Panc1 (cell line): ENCODE measurements around the gene BCL10. TPM values are rescaled to one million over a fixed set of nuclear protein-coding genes. Genes with fewer than 3 reads are reported as not detected.

Experiments
- ATAC-seq: fragments of 200-7000 bp; cut with Tn5 transposase; 2 replicates; pipeline ENCODE4 v1.9.1; 2020; ENCODE audit warnings: mild to moderate bottlenecking, moderate library complexity
- Bru-seq: library from RNA; stranded (reverse); fragments of 400-500 nt; gene quantifications from one replicate; lab custom pipeline; 2021; lab: Mats Ljungman, UMichigan
- BruChase-seq, 2 experiments: library from RNA; stranded (reverse); fragments of 400-500 nt; gene quantifications; one replicate each; lab custom pipeline; 2021; lab: Mats Ljungman, UMichigan
- BruUV-seq: library from RNA; stranded (reverse); fragments of 400-500 nt; replicated peaks from 2 replicates; lab custom pipeline; 2021; lab: Mats Ljungman, UMichigan
- CTCF ChIA-PET: fragments of 300-600 bp; sonication (Branson Sonifier 250); formaldehyde crosslinking; loops from one replicate; lab custom pipeline; 2022; ENCODE audit warnings: antibody characterized with exemption; lab: Charles Lee
- POLR2A ChIA-PET: fragments of 300-600 bp; sonication (Branson Sonifier 250); formaldehyde crosslinking; loops from one replicate; lab custom pipeline; 2022; ENCODE audit warnings: antibody characterized with exemption; lab: Charles Lee
- DNase-seq: peaks from one replicate; pipeline ENCODE4 v3.0.0-alpha.2; 2010; ENCODE audit warnings: low read depth, low spot score
- H3K27ac ChIP-seq: 2 replicates; pipeline ENCODE4 v1.5.1; 2011; ENCODE audit warnings: mild to moderate bottlenecking, low read length, inconsistent platforms
- H3K27me3 ChIP-seq: fragments of 200-500 bp; sonication (Bioruptor generic); 2 replicates; pipeline ENCODE4 v1.6.0; 2014; ENCODE audit warnings: low read length, inconsistent platforms; ENCODE audit not compliant: control insufficient read depth, insufficient read depth
- H3K36me3 ChIP-seq: fragments of 200-500 bp; sonication (Bioruptor generic); 2 replicates; pipeline ENCODE4 v1.5.1; 2014; ENCODE audit warnings: inconsistent platforms, mild to moderate bottlenecking, low read length, moderate library complexity; ENCODE audit not compliant: control insufficient read depth, insufficient read depth
- H3K4me1 ChIP-seq: 2 replicates; pipeline ENCODE4 v1.5.1; 2011; ENCODE audit warnings: inconsistent platforms, mild to moderate bottlenecking, low read length, moderate library complexity; ENCODE audit not compliant: control insufficient read depth, insufficient read depth
- H3K4me3 ChIP-seq, 2 experiments: 2 replicates each; pipeline ENCODE4 v1.5.1; 2011 to 2012; ENCODE audit warnings: low read depth in 2 of 2, low read length in 2 of 2, mild to moderate bottlenecking in 2 of 2, inconsistent platforms in 1 of 2, moderate library complexity in 1 of 2
- H3K9me3 ChIP-seq: fragments of 200-500 bp; sonication (Bioruptor generic); 2 replicates; pipeline ENCODE4 v1.5.1; 2014; ENCODE audit warnings: low read depth, mild to moderate bottlenecking, inconsistent platforms, low read length, moderate library complexity; ENCODE audit not compliant: control insufficient read depth, insufficient read depth
- POLR2AphosphoS5 ChIP-seq: IDR thresholded peaks from 2 replicates; pipeline ENCODE4 v1.6.1; 2012; ENCODE audit warnings: mild to moderate bottlenecking, low read depth, low read length, moderate library complexity
- SIN3A ChIP-seq: IDR thresholded peaks from 2 replicates; pipeline ENCODE4 v1.6.1; 2012; ENCODE audit warnings: low read depth, mild to moderate bottlenecking, low read length, moderate library complexity, borderline replicate concordance; ENCODE audit not compliant: insufficient read depth
- TCF7L2 ChIP-seq: IDR thresholded peaks from 2 replicates; pipeline ENCODE4 v1.6.1; 2011; ENCODE audit warnings: mild to moderate bottlenecking, low read depth, low read length, inconsistent platforms
- in situ Hi-C: cut with HindIII; loops from 2 replicates; pipeline ENCODE4 v1.10.0; 2016; ENCODE audit warnings: low sequenced_read_pairs, low pct_unique_long_range_greater_than_20kb
- intact Hi-C: fragments of 100-400 bp; cut with micrococcal nuclease; formaldehyde crosslinking; loops from one replicate; pipeline ENCODE4 v1.10.0; 2022; ENCODE audit not compliant: unreplicated experiment
- long read RNA-seq: library from polyadenylated mRNA; unstranded; transcript quantifications from one replicate; pipeline ENCODE4 v2.0.0, GENCODE V29; 2021; ENCODE audit not compliant: unreplicated experiment
- polyA plus RNA-seq: library from polyadenylated mRNA; unstranded; fragments of >200 nt; gene quantifications from one replicate; pipeline ENCODE4 v1.2.1, GENCODE V29; 2012; ENCODE audit warnings: missing spikeins; ENCODE audit not compliant: insufficient read length
- total RNA-seq: library from RNA; stranded (reverse); gene quantifications from one replicate; pipeline ENCODE4 v1.2.1, GENCODE V29; 2021; ENCODE audit not compliant: unreplicated experiment
- TF ChIP-seq, protein P1 (sequence below), 2 experiments: IDR thresholded peaks; 2 replicates each; pipeline ENCODE4 v1.6.1; 2011 to 2012; ENCODE audit warnings: low read depth in 2 of 2, control low read depth in 1 of 2, low read length in 1 of 2, mild to moderate bottlenecking in 1 of 2, moderate library complexity in 1 of 2; ENCODE audit not compliant: insufficient read depth in 1 of 2
- TF ChIP-seq, protein P2 (sequence below): fragments of 450-650 bp; IDR thresholded peaks from 2 replicates; pipeline ENCODE4 v1.5.1; 2017; ENCODE audit warnings: mild to moderate bottlenecking

BCL10 gene
- total RNA-seq = 69.9 TPM
- polyA plus RNA-seq = 32.8 TPM
- Bru-seq, nascent RNA = percentile 98 among the genes with signal in this experiment
- percentile 99 among the genes with signal in this experiment for BruChase-seq, experiment 1, labeled RNA remaining after a 2-hour chase
- percentile 93 among the genes with signal in this experiment for BruChase-seq, experiment 2, labeled RNA remaining after a 6-hour chase
- long read RNA-seq, transcript BCL10-203 (3 exons, 2,833 nt) = major isoform, 173 of 224 reads
- long read RNA-seq, transcript BCL10-202 (3 exons, 776 nt) = minor isoform, 15 of 224 reads
- long read RNA-seq, partial matches to known transcripts = 0 of 224 reads
- long read RNA-seq, other reads (novel, unspliced or antisense) = 36 of 224 reads

DNA sequence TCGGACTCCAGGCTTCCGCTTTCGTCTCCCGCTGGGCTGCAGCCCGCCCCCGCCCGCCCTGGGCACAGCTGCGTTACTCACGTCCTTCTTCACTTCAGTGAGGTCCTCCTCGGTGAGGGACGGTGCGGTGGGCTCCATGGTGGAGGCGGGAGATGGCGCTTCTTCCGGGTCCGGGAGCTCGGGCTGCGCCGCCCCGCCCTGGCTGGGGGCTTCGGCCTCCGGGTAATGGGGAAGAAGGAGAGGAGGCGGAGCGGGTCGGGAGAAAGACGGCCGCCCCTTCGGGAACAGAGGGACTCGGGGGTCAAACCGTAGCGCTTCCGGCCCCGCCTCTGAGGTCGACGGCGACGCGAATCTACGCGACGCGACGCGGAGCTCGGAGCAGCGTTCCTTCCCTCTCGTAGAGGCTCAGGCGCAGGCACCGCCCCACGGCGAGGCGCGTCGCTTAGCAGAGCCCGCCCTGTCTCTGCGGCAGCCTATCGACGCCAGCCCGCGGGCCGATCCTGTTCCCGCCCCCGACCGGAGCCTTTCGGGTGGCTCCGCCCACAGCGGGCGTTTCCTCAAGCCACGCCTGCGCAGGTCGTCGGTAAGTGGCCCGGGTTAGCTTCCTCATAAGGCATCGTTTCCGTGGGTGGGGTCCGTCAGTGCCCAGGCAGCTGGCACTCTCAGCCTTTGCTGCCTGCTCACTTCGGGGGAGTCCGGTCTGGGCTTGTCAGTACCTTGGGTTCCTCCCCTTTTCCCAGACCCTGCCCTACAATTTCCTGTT is at the start of gene BCL10:
Gene BCL10, minus strand, starts transcription at position 418 of the 763 bp plus-strand sequence. Its CDS starts 280 bp downstream, at position 138.
- peaks cover 52% of the 10 kb centered on the region for H3K4me1 ChIP-seq
- ATAC-seq (peak; percentile 96), DNase-seq (peak; percentile 100)
- intact Hi-C loops (no loop called here), in situ Hi-C loops (no loop called here)
- no TSS peak for BruUV-seq
- ChIA-PET CTCF (interaction anchor here (0.5 to 1.5 kb wide), 7 partner anchors 9 to 1674 kb away, joined by 3 to 17 read pairs (median 3); partner anchors contain the start of genes C1orf52 and ZNHIT6), POLR2A (interaction anchor here (0.5 to 3.1 kb wide), 27 partner anchors 9 to 1117 kb away, joined by 3 to 16 read pairs (median 4); partner anchors contain the start of genes C1orf52, DDAH1 and ZNHIT6)
- peaks cover 13% of the 10 kb centered on the region for H3K36me3 ChIP-seq
- no peaks in the 10 kb centered on the region for H3K9me3 ChIP-seq
- no peaks in the 10 kb centered on the region for H3K27me3 ChIP-seq
- H3K4me3 ChIP-seq = peak within 1 kb of the TSS; percentile 83 to 88
- peak within 1 kb of the TSS; percentile 97 for H3K27ac ChIP-seq
- peak; percentile 51; the same call in 1 of the 2 replicates for TF ChIP-seq TCF7L2
- TF ChIP-seq SIN3A = peak; percentile 91
- TF ChIP-seq, protein P1, sequence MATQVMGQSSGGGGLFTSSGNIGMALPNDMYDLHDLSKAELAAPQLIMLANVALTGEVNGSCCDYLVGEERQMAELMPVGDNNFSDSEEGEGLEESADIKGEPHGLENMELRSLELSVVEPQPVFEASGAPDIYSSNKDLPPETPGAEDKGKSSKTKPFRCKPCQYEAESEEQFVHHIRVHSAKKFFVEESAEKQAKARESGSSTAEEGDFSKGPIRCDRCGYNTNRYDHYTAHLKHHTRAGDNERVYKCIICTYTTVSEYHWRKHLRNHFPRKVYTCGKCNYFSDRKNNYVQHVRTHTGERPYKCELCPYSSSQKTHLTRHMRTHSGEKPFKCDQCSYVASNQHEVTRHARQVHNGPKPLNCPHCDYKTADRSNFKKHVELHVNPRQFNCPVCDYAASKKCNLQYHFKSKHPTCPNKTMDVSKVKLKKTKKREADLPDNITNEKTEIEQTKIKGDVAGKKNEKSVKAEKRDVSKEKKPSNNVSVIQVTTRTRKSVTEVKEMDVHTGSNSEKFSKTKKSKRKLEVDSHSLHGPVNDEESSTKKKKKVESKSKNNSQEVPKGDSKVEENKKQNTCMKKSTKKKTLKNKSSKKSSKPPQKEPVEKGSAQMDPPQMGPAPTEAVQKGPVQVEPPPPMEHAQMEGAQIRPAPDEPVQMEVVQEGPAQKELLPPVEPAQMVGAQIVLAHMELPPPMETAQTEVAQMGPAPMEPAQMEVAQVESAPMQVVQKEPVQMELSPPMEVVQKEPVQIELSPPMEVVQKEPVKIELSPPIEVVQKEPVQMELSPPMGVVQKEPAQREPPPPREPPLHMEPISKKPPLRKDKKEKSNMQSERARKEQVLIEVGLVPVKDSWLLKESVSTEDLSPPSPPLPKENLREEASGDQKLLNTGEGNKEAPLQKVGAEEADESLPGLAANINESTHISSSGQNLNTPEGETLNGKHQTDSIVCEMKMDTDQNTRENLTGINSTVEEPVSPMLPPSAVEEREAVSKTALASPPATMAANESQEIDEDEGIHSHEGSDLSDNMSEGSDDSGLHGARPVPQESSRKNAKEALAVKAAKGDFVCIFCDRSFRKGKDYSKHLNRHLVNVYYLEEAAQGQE (IDR thresholded peaks at IDR 0.05; ENCODE audit: insufficient read depth in 1 of 2, low read depth in 2 of 2, low read length in 1 of 2) = no peak
- TF ChIP-seq, protein P2, sequence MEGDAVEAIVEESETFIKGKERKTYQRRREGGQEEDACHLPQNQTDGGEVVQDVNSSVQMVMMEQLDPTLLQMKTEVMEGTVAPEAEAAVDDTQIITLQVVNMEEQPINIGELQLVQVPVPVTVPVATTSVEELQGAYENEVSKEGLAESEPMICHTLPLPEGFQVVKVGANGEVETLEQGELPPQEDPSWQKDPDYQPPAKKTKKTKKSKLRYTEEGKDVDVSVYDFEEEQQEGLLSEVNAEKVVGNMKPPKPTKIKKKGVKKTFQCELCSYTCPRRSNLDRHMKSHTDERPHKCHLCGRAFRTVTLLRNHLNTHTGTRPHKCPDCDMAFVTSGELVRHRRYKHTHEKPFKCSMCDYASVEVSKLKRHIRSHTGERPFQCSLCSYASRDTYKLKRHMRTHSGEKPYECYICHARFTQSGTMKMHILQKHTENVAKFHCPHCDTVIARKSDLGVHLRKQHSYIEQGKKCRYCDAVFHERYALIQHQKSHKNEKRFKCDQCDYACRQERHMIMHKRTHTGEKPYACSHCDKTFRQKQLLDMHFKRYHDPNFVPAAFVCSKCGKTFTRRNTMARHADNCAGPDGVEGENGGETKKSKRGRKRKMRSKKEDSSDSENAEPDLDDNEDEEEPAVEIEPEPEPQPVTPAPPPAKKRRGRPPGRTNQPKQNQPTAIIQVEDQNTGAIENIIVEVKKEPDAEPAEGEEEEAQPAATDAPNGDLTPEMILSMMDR = no peak
- TF ChIP-seq POLR2AphosphoS5 = peak; percentile 76; the same call in 1 of the 2 replicates

DNA sequence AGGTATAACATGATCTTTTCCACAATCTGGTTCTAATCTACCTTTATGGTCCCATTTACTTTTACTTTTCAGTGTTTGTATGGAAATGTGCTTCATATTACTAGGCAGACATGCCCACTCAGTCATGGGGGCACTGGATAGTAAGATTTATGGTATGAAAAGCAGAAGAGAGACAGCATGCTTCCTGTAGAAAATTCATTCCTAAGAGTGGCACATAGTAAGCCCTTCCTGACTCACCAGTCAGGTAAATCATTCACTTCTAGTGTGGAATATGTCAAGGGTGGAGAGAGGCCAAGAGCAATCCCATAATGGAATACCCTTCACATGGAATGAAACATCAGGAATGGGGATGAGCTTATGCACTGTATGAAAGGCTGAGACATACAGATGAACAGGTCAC is 49.5 kb upstream of the BCL10 start:
- DNase-seq = no peak
- CTCF ChIA-PET = no interaction called here
- no peaks in the 10 kb centered on the region for H3K9me3 ChIP-seq
- BruUV-seq = no TSS peak
- no peaks in the 10 kb centered on the region for H3K27me3 ChIP-seq
- peaks cover 51% of the 10 kb centered on the region for H3K4me1 ChIP-seq
- no peak overlapping the region for H3K4me3 ChIP-seq
- in situ Hi-C loops (no loop called here), intact Hi-C loops (no loop called here)
- ATAC-seq = no peak
- no peak for TF ChIP-seq TCF7L2
- TF ChIP-seq, protein P1 (IDR thresholded peaks at IDR 0.05; ENCODE audit: insufficient read depth in 1 of 2, low read depth in 2 of 2, low read length in 1 of 2) = no peak
- TF ChIP-seq POLR2AphosphoS5 = no peak
- TF ChIP-seq SIN3A = no peak
- TF ChIP-seq, protein P2 = no peak
- POLR2A ChIA-PET = no interaction called here
- H3K27ac ChIP-seq = peak overlapping the region; percentile 48
- H3K36me3 ChIP-seq = no peaks in the 10 kb centered on the region
